LoVo (cell line): ENCODE data around the gene BRINP3.
A peak's percentile ranks its signal among the peaks of the same experiment; 100 is the strongest.

Source experiments
- DNase-seq: peaks from one replicate; pipeline ENCODE4 v3.0.0-alpha.2; 2016; ENCODE audit warnings: low spot score

Gene BRINP3

GRCh38 chr1:190452272-190452848, 25.3 kb downstream of the BRINP3 start:
- DNase-seq, result no peak

DNA sequence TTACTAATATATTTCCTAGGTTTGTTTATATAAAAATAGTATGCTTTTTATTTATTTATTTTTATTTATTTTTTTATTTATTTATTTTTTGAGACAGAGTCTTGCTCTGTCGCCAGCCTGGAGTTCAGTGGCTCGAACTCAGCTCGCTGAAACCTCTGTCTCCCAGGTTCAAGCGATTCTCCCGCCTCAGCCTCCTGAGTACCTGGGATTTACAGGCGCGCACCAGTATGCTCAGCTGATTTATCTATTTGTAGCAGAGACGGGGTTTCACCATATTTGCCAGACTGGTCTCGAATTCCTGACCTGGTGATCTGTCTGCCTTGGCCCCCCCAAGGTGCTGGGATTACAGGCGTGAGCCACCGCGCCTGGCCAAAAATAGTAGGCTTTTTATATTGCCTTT, 33.2 kb downstream of the BRINP3 start:
- no peak for DNase-seq

DNA sequence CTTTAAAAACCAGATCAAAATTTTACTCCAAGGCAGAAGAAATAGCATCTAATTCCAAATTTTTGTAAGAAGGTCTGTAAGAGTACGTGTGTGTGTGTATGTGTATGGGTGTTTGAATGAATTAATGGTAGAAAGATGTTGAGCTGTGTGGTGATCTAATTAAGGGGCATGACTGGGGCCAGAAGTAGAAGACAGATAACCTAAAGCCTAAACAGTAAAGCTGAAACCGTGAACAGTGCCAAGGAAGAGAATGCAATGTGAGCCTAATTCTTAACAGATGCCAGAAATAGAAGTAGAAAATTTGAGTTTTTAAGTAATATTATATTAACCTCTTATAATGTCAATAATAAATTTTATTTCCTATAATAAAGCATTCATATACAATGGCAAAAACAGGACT, 38.2 kb downstream of the BRINP3 start:
- DNase-seq, result no peak

- DNase-seq, result peak; percentile 25
These were observed 41.0 kb downstream of the BRINP3 start for GRCh38 chr1:190436615-190437014.

DNA sequence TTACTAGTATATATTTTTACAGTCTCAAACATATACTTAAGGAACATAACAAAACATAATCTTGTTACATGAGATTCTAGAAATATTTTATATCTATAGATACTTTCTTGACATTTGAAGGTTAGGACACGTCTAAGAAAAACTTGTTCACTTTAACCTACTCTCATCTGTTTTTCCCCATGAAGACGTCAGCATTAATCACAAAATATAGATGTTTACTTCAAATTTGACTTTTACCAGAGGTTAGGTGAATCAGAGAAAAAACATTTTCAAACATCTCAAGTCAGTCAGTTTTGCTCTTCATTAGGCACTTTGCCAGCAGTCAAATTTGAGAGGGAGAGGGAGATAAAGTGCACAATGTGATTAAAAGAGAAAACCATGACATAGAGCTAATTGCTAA, 47.7 kb downstream of the BRINP3 start:
- DNase-seq, result no peak

DNA sequence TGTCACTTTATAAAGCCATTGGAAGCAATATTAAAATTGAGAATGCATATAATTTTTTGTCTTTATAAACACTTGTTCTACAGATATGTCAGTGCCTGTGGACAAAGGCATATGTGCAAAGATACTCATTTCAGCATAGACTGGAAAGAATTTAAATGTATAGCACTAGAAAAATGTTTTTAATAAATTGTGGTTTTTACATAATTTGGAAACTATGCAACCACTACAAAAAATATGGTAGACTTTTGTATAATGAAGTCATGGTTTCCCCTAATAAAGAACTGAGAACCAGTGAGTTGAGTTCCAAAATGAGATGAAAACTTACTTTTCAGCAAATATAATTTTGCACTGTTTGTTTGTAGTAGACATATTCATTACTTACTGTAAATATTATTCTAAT, 48.5 kb downstream of the BRINP3 start:
- no peak for DNase-seq

GRCh38 chr1:190416239-190416638, 61.4 kb downstream of the BRINP3 start:
- DNase-seq, result no peak

DNA sequence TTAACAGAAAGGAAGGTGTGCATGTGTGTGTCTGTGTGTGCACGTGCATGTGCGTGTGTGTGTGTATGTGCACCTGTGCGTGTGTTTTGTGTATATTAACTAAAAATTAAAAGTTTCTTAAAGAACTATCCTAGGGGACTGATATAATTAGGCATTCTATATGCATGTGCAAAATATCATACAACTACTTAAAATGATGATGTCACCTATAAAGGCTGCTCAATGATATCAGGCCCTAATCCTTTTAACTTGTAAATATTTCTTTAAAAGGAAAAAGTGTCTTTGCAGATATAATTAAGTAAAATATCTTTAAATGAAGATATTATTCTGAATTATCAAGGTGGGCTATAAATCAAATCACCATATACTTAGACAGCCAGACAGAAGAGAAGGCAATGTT, 64.5 kb downstream of the BRINP3 start:
- DNase-seq, result no peak

DNA sequence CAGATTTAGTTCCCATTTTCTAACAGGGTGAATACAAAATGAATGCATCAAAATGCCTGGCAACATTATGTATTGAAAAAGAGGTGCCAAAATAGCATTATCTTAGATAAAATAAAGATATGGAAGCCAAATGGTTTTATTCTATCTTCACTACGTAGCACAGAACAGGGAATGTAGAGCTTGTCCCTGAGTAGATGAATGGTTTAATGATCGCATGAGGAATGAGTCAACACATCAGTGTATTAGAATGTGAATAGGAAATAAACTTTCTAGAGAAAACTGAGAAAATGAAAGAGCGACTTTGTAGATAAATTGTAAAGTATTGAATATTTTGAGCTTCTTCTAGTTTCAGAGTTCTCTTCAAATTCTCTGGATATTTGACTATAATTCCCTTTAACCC, 74.3 kb downstream of the BRINP3 start:
- no peak for DNase-seq

DNA sequence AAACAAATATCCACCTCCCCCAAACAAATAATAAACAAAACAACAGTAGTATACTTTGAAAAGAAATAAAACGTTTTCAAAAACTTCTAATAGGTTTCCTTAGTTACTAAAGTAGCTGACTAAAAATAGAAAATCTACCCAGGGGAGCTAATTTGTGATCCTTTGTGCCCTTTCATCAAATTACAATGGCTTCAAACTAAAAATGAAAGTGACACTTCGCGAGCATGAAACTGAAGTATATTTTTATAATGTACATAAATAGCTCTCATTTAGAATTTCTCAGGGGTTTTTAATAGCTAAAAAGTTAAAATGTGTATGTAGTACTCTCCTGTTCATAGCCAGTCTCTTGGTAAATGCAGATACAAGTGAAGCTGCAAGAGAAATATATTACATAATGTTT, 78.4 kb downstream of the BRINP3 start:
- no peak for DNase-seq

- no peak for DNase-seq
These were observed 86.1 kb downstream of the BRINP3 start for GRCh38 chr1:190391582-190391981.

DNA sequence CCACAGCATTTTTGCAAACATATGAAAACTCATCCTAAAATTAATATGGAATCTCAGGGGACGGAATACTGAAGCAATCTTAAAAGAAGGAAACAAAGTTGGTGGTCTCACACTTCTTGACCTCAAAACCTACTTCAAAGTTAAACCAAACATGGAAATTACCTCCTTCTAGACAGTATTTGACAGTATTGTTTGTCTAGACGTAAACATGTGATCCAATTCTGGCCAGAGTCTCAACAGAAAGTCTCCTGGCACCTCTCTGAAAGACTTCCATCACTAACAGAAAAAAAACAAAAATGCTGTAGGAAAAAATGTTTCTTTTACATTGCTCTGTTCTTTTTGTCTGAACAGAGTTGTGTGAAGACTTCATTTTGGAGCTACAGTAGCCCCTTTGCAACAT, 99.7 kb downstream of the BRINP3 start:
- DNase-seq, result no peak

DNA sequence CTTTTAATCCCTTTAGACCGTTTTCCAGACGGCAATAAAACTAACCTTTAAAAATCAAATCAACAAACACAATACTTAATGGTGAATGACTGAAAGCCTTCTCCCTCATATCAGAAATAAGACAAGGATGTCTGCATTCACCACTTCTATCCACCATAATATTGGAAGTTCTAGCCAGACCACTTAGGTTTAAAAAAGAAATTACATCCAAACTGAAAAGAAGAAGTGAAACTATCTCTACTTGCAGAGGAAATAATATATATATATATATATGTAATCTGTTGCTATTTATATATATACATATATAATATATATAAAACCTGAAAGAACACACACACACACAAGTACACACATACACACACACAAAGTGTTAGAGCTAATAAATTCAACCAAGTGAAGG, 100.4 kb downstream of the BRINP3 start:
- no peak for DNase-seq

DNA sequence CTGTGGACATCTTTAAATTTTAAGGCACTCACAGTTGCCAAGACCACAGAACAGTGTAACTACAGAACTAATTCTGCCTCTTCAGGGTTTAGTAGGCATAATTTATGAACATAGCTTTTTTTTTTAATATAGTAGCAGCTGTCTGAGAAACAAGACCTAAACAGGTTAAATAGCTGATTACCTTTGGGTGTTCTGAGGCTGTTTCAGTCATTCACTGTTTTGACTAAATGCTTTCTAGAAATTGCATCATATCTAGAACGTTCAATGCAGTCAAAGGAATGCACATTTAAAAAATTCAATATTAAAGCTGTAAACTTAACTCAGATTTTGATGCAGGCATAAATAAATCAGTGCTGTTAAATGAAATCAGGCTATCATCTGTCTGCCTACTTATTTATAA, 101.6 kb downstream of the BRINP3 start:
- DNase-seq, result no peak

GRCh38 chr1:190373705-190374336, 103.8 kb downstream of the BRINP3 start:
- no peak for DNase-seq

DNA sequence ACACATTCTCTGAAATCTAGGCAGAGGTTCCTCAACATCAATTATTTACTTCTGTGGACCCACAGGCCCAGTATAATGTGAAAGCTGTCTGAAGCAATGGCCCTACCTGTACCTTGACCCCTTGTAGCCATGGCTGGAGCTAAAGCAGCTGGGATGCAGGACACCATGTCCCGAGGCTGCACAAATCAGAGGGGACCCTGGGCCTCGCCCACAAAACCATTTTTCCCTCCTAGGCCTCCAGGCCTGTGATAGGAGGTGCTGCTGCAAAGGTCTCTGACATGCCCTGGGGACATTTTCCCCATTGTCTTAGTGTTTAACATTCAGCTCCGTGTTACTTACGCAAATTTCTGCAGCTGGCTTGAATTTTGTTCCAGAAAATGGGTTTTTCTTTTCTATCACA, 110.5 kb downstream of the BRINP3 start:
- DNase-seq, result no peak

- no peak for DNase-seq
These were observed 112.4 kb downstream of the BRINP3 start for GRCh38 chr1:190365283-190365682.

- DNase-seq, result no peak
These were observed 124.0 kb downstream of the BRINP3 start for GRCh38 chr1:190353538-190354101.

GRCh38 chr1:190344454-190344853, 133.2 kb downstream of the BRINP3 start:
- DNase-seq, result no peak

GRCh38 chr1:190338829-190339228, 138.8 kb downstream of the BRINP3 start:
- DNase-seq, result no peak

DNA sequence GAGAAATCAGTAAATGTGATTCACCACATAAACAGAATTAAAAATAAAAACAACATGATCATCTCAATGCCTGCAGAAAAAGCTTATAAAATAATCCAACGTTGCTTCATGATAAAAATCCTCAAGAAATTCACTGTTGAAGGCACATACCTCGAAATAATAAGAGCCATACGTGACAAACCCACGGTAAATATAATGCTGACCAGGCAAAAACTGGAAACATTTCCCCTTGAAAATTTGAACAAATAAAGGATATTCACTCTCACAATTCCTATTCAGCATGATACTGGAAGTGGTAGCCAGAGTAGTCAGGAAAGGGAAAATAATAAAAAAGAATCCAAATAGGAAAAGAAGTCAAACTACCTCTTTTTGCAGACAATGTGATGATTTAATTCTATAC, 148.8 kb downstream of the BRINP3 start:
- DNase-seq, result no peak

DNA sequence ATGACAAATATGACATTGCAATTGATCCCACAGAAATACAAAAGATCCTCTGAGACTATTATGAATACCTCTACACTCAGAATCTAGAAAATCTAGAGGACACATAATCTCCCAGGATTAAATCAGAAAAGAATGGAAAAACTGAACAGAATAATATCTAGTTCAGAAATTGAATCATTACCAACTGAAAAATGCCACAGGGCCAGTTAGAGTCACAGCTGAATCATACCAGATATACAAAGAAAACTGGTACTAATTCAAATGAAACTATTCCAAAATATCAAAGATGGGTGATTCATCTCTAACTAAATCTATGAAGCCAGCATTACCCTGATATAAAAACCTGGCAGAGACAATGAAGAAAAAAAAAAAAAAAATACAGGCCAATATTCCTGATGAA, 149.3 kb downstream of the BRINP3 start:
- DNase-seq, result no peak

- no peak for DNase-seq
These were observed 150.4 kb downstream of the BRINP3 start for GRCh38 chr1:190327271-190327670.

DNA sequence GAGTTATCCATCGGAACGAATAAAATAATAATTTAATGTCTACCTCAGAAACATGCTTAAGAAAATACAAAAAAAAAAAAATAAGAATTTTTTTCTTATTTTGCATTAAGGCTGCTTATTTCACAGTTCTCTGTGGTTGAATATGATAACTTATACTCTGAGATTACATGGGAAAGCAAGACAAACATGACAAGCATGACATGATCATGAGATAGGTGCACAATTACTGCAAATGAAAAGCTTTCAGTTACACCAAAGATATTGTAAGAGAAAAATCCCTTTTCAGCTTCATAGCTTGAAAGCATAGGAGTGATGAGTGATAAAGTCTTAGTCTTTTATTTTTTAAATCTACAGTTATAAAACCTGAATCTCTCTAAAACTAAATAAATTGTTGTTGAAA, 154.1 kb downstream of the BRINP3 start:
- no peak for DNase-seq
